CD4-positive, alpha-beta T cell treated with Interleukin-17A for 4 hours (primary cell): Measurements from ENCODE around the gene KAT2A.

Experiments used
- DNase-seq: peaks from one replicate; pipeline ENCODE4 v3.0.0-alpha.2; 2020; ENCODE audit warnings: mixed read lengths

The KAT2A gene

GRCh38 chr17:42135151-42135550 lies 14.0 kb upstream of the KAT2A start:
- no peak for DNase-seq

DNA sequence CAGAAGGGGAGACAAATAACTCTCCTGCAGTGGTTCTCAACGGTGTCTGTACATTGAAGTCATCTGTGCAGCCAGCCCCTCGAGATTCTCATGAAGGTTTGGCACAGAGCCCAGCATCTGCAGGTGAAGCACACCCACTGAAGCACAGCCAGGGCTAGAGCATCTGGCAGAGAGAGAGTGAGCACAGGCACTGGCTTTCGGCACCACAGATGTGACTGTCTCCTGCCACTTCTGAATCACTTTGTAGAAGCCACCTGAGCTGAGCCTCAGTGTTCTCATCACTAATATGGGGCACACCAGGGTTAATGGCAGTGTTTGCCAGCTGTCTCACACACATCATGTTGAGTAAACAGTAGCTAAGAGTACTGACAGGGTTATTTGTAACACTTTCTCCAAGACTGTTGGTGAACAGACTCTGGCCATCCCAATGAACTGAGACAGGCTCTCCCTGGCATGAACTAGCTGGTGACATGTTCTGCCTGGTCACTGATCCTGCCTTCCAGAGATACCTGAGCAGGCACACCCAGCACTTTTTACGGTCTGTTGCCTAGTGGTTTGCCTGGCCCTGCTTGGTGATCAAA lies 12.4 kb upstream of the KAT2A start:
- peak; percentile 73 for DNase-seq

DNA sequence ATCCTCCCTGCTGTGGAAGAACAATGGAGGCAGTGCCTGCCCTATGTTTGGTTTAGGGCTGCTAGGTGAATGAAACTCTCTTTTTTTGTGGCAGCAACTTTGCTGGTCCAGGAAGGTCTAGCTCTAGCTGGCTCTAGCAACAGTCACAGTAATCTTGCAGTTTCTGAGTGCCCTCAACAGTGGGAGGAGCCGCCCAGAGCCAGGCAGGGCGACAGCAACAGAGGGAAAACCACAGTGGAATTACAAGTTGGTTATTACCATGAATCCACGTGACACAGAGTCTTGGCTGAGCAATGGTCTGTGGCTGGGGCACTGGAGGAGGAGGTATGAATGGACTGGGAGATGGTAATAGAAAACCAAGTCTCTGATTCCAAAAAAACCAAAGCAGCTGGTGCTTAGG lies 11.8 kb upstream of the KAT2A start:
- DNase-seq, result peak; percentile 31

GRCh38 chr17:42131981-42132432 lies 10.8 kb upstream of the KAT2A start:
- no peak for DNase-seq

DNA sequence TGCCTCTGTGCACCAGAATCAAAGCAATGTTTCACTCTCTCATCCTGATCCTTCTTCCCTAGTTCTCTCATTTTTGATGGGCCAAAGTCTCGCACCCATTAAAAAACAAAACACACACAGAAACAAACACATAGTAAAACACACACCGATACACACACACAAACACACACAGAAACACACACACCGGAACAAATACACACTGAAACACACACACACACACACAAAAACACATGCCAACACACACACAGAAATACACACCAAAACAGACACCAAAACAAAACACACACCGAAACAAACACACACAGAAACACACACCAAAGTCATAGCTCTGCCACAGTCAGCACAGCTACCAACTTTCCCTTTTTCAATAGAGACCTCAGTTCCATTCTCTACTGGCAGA lies 10.1 kb upstream of the KAT2A start:
- no peak for DNase-seq

- DNase-seq, result no peak
These were observed 9.3 kb upstream of the KAT2A start for GRCh38 chr17:42130310-42130936.

- DNase-seq, result no peak
These were observed 8.1 kb upstream of the KAT2A start for GRCh38 chr17:42129109-42129837.

DNA sequence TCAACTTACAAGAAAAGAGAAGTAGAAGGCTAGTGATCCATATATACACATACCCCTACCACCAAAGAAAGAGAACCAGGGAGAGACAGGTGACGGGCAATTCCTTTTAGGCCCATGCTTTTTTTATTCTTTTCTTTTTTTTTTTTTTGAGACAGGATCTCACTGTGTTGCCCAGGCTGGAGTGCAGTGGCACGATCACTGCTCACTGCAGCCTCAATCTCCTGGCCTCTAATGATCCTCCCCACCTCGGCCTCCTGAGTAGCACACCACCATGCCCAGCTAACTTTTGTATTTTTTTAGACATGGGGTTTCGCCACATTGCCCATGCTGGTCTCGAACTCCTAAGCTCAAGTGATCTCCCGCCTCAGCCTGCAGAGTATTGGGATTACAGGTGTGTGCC lies 6.2 kb upstream of the KAT2A start:
- no peak for DNase-seq

DNA sequence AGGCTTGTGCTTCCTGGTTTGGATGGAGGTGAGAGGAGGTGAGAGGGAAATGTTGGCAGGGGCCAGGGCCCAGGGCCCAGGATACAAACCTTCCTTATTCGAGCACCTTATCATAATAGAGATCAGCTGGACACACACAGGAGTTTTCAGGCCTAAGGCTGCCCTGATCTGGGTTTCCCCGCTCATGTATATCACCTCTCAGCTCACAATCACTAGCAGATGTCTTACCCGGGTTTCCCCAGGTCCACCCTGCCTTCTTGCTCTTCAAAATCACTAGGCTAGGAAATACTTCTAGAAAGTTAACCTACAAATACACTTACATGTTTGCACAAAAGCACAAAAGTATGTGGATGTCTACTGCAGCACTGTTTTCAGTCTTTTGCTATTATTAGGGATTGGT lies 5.7 kb upstream of the KAT2A start:
- no peak for DNase-seq

- no peak for DNase-seq
These were observed 4.4 kb upstream of the KAT2A start for GRCh38 chr17:42125565-42125964.

DNA sequence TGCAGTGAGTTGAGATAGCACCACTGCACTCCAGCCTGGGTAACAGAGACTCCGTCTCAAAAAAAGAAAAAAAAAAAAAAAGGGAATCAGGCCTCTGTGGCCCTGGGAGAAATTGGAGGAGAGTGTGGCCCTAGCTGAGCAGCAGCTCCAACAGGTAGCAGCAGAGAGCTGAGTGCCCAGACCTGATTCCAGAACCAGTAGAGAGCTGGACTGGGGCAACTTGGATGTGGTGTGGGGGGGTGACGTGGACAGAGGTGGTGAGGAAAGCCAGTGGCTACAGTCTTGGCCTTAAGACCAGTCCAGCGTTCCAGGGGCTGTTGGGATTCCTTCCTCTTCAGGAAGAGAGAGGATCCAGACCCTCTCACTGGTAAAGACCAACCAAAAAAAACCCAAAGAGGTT lies 3.1 kb upstream of the KAT2A start:
- DNase-seq, result no peak

- DNase-seq, result no peak
These were observed 1.5 kb upstream of the KAT2A start, which contains the start of gene HSPB9 for GRCh38 chr17:42122371-42123303. TSS of gene HSPB9 (plus strand) at chr17:42122804. CDS start at chr17:42122851, 47 bp downstream.

- DNase-seq, result no peak
These were observed 902 bp downstream of the KAT2A start for GRCh38 chr17:42120161-42120769.

DNA sequence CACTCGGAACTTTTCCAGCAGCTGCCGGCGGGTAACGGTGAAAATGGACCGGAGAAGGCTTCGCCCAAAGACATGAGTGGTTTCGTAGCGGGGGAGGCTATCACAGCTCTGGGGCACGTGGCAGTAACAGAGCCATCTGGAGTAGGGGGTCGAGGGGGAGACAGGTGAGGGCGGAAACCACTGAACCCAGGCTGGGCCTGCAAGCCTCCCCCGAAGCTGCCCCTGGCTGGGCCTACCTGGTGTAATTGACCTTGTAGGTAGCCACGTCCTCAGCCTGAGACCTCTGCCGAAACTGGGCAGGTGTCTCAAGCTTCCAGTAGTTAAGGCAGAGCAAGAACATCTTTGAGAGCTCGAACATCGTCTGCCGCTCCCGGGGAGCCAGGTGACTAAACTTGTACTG lies 1.9 kb downstream of the KAT2A start:
- DNase-seq, result no peak

DNA sequence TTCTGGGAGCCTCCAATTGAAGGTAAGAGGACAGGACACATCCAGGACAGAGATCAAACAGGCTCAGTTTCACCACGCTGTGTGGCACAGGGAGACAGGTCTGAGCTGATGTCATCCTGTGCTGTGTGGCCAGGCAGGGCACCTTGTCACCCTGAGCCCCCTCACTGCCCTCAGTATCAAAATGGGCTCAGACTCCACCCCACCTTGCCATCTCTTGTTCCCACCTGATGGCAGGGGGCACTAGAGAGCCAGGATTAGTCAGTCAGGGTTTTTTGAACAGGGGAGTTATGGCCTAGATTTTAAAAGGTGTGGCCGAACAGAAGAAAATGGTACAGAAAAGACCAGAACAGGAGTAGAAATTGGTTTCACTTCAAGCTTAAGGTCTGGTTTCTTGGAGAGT lies 2.6 kb downstream of the KAT2A start:
- DNase-seq, result peak; percentile 56

GRCh38 chr17:42118126-42118510 lies 3.0 kb downstream of the KAT2A start:
- DNase-seq, result no peak

DNA sequence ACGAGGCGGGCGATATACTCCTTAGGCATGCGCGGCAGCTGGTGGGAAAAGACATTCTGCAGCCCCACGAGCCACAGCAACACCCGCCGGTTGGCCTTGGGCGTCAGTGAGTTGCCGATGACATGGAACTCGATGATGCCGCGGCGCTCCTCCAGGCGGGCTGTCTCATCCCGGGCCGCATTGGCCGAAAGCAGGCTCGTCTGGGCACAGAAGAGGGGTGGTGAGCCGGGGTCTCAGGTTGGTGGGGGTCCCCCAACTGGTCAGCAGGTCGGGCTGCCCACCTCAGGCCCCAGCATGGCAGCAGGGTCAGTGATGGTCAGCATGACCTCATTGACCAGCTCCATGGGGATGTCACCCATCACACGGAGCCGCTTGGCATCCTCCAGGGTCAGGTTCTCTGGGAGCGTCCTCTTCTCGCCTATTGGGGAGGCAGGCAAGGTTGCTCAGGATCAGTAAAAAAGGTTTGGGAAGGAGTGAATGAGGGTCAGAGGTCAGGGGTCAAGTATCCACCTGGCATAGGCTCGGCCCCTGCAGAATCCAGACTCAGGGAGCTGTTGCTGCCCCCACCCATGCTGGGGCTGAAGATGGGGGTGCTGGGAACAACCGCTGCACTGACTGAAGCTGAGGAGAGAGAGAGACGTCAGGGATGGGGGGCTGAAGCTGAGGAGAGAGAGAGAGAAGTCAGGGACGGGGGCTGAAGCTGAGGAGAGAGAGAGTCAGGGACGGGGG lies 3.6 kb downstream of the KAT2A start:
- DNase-seq, result no peak

- DNase-seq, result peak; percentile 87
These were observed 4.3 kb downstream of the KAT2A start for GRCh38 chr17:42116705-42117396.

GRCh38 chr17:42114118-42114517 lies 7.0 kb downstream of the KAT2A start:
- no peak for DNase-seq

DNA sequence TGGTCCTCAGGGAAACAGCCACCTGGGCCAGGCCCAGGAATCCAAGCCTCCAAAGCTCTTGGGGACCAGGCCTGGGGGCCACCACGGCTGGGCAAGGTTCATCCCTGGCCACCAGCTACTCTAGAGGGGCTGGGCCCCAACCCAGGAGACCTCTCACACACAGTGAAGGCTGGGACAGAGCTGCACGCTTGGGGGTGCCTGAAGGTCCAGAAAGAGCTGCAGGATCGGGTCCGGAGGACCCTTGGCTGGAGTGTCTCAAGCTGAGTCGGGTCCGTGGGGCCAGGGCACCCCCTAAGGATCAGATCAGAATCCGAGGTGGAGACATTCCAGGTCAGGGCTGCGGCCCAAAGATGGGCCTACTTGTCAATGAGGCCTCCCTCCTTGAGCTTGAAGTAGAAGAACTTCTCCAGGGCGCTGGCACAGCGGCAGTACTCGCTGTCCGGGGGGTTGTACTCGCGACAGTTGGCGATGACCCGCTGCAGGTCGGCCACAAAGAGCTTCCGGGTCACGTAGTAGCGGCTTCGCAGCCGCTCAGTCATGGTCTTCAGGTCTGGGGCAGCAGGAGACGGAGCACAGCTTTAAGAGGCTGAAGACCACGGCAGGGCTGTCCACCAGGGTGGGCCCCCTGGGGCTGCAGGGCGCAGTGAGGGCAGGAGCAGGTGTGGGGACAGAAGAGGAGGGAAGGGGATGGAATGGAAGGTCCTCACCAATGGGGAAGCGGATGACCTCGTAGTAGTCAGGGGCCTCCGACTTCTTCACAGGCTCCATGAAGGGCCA lies 7.7 kb downstream of the KAT2A start:
- no peak for DNase-seq
